Activated CD4-positive, alpha-beta T cell treated with anti-CD3 and anti-CD28 coated beads for 1 hour (primary cell): Measurements from ENCODE around the gene B4GAT1.

Experiments
- DNase-seq: peaks from one replicate; pipeline ENCODE4 v3.0.0-alpha.2; 2020

B4GAT1 gene

DNA sequence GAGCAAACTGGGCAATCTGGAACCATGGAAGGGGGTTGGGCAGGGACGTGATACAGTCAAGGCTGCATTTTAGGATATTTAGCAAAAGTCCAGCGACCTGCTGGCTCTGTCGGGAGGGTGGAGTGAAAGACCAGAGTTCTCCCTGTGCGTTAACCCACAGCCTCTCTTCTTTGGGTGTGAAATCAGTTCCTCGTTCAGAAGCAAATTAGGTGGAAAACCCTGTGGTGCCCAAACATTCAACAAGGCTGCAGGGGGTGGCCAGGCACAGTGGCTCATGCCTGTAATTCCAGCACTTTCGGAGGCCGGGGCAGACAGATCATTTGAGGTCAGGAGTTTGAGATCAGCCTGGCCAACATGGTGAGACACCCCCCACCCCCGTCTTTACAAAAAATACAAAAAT lies 49.8 kb downstream of the B4GAT1 start:
- no peak for DNase-seq
